Measurements from ENCODE around the gene DDX11.
"Not testable (repeated sequence)": the region's sequence is repeated elsewhere in the genome, so short reads cannot be mapped to it uniquely, and the experiment has no call there.

DDX11 gene

DNA sequence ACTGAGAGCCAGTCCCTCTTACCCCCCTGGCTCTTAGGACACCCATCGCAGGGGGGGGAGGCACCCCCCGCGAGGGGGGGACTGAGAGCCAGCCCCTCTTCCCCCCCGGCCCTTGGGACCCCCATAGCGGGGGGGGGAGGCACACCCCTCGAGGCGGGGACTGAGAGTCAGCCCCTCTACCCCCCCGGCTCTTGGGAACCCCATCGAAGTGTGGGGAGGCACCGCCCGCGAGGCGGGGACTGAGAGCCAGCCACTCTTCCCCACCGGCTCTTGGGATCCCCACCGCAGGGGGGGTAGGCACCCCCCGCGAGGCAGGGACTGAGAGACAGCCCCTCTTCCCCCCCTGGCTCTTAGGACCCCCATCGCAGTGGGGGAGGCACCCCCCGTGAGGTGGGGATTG, 48.8 kb downstream of the DDX11 start:
- DNase-seq (ENCODE audit: low read depth in 2 of 2), result no peak

DNA sequence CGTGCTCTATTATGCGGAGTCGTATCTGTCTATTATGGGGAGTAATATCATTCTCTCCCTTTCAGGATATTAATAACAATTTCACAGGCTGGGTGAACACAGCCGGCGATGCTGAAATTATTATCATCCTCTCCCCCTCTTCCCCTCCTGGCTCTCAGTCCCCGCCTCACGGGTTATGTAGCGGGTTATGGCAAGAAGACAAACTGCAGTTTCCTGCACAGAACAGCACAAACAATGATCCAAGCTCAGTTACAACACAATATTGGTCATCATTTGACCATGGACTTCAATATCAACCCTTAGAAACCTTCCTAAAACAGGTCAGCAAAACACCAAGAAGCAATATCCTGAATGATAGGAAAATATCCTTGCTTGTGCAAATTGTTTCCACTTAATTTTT, 50.5 kb downstream of the DDX11 start:
- DNase-seq (ENCODE audit: low read depth in 2 of 2), result not testable (repeated sequence)

DNA sequence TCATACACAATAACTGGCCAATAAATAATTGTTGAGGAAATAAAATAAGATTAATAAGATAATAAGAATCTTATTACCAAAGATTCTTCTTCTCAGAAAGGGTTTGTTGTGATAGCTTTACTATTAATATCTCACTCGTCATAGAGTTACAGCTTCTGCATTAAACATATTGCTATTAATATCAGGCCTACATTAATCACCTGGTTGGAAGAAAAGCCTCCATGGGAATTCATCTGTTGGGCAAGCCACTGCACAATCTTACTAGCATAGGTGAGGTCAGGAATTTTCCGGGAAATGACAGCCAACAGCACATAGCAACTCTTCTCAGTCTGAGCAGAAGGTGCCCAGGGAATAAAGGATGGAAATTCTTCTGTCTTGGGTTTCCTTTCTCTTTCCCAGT, 51.5 kb downstream of the DDX11 start:
- not testable (repeated sequence) for DNase-seq (ENCODE audit: low read depth in 2 of 2)

DNA sequence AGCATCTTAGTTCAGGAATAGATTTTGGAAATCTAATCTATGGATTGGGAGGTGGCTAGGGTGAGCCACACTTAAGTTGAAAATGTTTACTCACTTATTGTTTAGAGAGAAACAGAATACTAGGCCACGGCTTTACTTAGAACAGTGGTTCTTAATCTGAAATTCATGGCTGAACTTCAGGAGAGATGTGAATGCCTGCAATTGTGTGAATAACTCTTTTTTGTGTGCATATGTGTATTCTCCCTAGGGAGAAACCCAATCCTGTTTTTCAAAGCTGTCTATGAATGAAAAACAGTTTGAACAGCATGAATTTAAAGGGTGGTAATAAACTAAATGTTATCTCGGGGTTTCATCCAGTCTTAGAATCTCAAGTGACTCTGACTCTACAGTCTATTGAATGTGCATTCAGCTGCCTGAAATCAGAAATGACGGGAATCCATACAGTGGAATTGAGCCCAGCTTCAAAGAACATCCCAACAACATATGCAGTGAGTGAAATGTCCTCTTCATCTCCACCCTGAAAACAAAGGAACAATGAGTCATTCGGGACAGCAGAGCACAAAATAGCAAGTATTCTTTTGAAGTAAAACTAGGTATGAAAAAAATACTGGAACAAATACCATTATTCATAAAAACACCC, 53.7 kb downstream of the DDX11 start:
- DNase-seq (ENCODE audit: low read depth in 2 of 2), result not testable (repeated sequence)

DNA sequence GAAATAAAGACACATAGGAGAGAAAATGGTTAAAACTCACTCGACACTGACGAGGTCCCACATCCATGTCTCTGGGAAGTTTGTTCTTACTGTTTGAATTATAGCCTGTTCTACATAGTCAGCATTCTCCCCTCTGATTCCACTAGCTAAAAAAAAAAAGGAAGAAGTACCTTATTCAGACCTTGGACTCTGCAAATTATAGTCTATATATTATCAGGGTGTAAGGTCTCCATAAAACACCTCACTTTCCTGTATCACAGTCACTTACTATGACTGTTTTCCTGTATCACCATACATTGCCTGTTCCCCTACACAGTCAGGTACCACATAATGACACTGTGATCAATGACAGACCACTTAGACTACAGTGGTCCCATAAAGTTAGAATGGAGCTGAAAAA, 62.9 kb downstream of the DDX11 start:
- DNase-seq (ENCODE audit: low read depth in 2 of 2), result not testable (repeated sequence)

DNA sequence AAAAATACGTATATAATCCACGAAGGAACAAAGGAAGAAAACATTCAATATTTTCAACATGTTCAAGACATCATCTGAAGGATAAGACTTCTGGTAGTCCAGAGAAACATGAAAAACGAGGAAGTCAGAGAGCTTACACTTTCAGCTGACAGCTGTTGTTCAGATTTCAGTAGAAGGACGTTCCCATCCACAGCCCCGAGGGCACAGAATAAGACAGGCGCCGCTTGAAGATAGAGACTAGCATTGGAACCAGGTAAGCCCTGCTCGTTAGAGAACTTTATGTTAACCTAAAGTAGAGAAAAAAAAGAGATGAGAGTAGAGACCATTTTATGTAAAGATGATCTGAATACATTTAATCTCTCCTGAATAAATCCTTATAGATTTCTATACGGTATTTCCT, 71.1 kb downstream of the DDX11 start:
- DNase-seq (ENCODE audit: low read depth in 2 of 2), result not testable (repeated sequence)

DNA sequence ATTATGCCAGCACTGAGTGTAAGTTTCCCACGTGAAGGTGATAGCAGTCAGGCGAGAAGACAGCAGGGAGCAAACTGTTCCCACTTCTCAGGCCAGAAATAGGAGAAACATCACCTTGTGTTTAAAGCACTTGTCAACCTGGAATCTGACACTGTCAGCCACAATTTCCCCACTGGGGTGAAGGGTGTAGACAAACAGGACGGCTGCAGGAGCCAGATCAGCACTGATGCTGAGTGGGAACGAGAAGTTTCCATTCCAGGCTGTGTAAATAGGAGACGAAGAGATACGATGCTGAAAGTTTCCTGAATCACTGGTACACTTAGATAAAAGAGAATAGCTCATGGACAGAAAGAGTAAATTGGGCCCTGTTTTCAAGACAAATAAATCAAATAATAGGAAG, 71.6 kb downstream of the DDX11 start:
- DNase-seq (ENCODE audit: low read depth in 2 of 2), result not testable (repeated sequence)

DNA sequence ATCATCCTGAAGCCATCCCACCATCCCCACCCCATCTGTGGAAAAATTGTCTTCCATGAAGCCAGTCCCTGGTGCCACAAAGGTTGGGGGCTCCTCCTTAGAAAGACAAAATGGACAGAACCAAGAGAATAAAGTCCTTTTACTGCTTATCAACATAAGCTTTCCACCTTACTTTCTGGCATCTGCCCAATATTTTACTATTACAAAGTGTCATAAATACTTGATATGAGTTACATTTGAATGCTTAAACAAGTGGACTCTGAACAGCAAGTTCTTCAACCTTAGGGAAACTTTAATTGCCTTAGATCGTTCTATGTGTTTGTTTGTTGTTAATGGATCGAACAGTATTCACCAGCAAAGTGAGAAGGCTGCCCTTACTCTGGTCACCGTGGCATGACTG, 73.8 kb downstream of the DDX11 start:
- DNase-seq (ENCODE audit: low read depth in 2 of 2), result not testable (repeated sequence)

DNA sequence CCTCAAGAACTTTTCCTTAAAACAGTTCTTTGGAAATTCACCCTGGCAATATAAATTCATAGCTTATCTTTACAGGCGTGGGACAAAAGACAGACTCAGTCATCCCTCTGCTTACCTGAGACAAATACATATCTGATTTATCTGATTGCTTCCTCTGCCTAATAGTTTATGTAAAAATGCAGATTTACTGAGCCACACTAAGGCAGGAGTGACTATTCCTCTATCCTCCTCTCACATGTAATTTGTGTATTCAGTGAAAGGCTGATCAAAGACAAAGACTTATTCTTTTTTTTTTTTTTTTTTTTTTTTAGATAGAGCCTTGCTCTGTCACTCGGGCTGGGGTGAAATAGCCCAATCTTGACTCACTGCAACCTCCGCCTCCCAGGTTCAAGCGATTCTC, 77.1 kb downstream of the DDX11 start:
- DNase-seq (ENCODE audit: low read depth in 2 of 2), result not testable (repeated sequence)

Data from activated CD8-positive, alpha-beta memory T cell treated with anti-CD3 and anti-CD28 coated beads for 4 hours (primary cell).